ENCODE measurements around the gene SMCO4.
"Not testable (repeated sequence)": the region's sequence is repeated elsewhere in the genome, so short reads cannot be mapped to it uniquely, and the experiment has no call there.

Gene SMCO4, protein sequence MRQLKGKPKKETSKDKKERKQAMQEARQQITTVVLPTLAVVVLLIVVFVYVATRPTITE

DNA sequence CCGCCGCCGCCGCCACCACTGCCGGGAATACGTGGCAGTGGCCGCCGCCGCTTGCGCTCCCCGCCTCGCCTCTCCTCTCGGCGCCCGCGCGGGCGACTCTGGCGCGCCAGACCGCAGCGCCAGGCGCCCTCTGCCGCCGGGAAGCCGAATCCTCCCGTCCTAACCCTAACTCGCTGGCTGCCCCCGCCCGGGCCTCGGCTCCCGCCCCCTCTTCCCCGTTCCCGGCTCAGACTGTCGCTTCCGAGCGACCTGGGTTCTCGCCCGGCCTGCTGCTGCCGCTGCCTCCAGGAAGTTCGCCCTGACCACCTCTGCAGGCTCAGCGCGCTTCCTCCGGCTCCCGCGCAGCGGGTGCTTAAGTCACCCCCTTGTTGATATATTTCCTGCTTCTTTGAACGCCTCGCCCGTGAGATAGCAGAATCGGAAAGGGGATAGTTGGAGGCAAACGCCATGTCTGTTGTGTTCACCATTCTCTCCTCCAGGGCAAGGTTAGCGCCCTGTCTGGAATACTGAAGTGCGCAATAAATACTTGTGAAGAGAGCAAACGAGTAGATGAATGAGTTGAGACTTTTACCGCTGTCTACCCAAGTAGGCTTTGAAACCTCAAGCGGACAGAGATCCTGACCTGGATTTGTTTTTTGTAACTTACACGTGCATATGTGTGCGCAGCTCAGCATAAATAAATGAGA lies at the start of gene SMCO4:
Gene SMCO4 (minus strand): TSS at position 100 of the 686 bp plus-strand sequence. CDS start 64,202 bp downstream, outside the sequence.
- H3K27me3 ChIP-seq (ENCODE audit: control insufficient read depth, insufficient read depth, low read length) = no peaks in the 10 kb centered on the region
- H3K4me3 ChIP-seq (ENCODE audit: low read length) = peak within 1 kb of the TSS; percentile 81
- no peak within 1 kb of the TSS for H3K27ac ChIP-seq (ENCODE audit: low read length)
- no peaks in the 10 kb centered on the region for H3K9me3 ChIP-seq (ENCODE audit: control insufficient read depth, low read depth, low read length)
- H3K9ac ChIP-seq (ENCODE audit: low read length) = peak within 1 kb of the TSS; percentile 67
- H3K4me1 ChIP-seq (ENCODE audit: control insufficient read depth, low read depth, low read length) = peaks cover 34% of the 10 kb centered on the region
- no peaks in the 10 kb centered on the region for H3K36me3 ChIP-seq (ENCODE audit: control insufficient read depth, low read depth, low read length)

DNA sequence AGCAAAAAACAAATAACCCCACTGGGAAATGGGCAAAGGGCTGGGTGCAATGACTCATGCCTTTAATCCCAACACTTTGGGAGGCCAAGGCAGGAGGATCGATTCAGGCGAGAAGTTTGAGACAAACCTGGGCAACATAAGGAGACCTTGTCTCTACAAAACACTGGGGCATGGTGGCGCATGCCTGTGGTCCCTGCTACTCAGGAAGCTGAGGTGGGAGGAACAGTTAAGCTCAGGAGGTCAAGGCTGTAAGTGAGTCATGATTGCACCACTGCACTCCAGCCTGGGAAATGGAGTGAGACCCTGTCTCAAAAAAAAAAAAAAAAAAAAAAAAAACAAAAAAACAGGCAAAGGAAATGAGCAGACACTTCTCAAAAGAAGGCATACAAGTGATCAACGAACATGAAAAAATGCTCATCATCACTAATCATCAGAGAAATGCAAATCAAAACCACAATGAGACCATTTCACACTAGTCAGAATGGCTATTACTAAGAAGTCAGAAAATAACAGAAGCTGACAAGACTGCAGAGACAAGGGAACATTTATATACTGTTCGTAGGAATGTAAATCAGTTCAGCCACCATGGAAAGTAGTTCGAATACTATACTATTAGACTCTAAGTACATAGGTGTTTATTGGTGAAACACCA lies 48.2 kb upstream of the SMCO4 start:
- no peaks in the 10 kb centered on the region for H3K9me3 ChIP-seq (ENCODE audit: control insufficient read depth, low read depth, low read length)
- H3K4me1 ChIP-seq (ENCODE audit: control insufficient read depth, low read depth, low read length) = no peaks in the 10 kb centered on the region
- no peak overlapping the region for H3K27ac ChIP-seq (ENCODE audit: low read length)
- H3K27me3 ChIP-seq (ENCODE audit: control insufficient read depth, insufficient read depth, low read length) = no peaks in the 10 kb centered on the region
- no peak overlapping the region for H3K9ac ChIP-seq (ENCODE audit: low read length)
- no peak overlapping the region for H3K4me3 ChIP-seq (ENCODE audit: low read length)
- H3K36me3 ChIP-seq (ENCODE audit: control insufficient read depth, low read depth, low read length) = no peaks in the 10 kb centered on the region

DNA sequence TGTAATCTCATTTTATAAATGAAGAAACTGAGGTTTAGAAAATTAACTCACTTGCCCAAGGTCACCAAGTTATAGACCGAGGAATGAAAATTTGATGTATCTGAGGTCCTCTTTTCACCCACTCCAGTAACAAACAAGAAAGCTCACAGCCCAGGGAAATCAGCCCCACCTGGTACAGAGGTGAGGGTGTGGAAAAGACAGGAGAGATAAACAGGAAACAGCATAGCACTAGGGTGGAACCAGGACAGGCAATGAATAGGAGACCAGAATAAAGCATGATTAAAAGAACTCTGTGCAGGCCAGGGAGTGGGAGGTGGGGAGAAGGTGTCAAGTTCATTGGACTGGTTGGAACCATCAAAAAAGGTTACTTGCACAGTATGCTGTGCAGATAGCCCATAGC lies 46.2 kb upstream of the SMCO4 start:
- Histone ChIP-seq H3K36me3 (ENCODE audit: control insufficient read depth, low read depth, low read length) (no peaks in the 10 kb centered on the region), H3K9me3 (ENCODE audit: control insufficient read depth, low read depth, low read length) (no peaks in the 10 kb centered on the region), H3K4me3 (ENCODE audit: low read length) (no peak overlapping the region), H3K27ac (ENCODE audit: low read length) (no peak overlapping the region), H3K9ac (ENCODE audit: low read length) (no peak overlapping the region), H3K4me1 (ENCODE audit: control insufficient read depth, low read depth, low read length) (no peaks in the 10 kb centered on the region), H3K27me3 (ENCODE audit: control insufficient read depth, insufficient read depth, low read length) (no peaks in the 10 kb centered on the region)

DNA sequence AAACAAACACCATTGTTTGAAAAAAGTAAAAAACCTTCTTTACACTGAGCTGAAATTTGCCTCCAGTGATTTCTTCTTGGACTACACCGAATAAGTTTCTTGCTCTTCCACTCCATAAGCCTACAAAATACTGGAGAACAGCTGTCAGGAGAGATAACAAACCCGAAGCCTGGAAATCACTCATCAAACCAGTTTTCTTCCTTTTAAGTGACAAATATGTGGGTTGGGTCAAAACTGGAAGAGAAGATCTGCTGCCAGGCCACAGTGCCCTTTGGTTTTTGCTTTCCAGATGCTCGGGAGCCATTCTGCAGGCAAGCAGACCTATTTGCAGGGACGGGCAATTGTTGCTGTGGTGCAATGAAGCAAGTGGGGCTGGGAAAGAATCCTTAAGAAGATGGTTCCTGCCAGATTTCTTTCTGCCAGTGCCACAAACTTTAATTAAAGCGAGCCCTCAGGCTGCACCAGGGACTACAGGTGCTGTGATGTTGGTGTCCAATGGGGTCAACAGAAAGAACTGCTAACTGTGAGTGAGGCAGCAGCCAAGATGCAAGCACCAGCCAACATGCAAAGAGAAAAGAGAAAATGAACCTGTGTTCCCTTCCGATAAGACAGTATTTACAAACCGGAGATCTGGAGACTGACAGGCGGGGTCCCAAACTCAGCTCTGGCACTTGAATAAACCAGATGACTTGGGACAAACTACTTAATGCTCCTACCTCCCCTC lies 44.8 kb upstream of the SMCO4 start:
- Histone ChIP-seq H3K9me3 (ENCODE audit: control insufficient read depth, low read depth, low read length) (no peaks in the 10 kb centered on the region), H3K36me3 (ENCODE audit: control insufficient read depth, low read depth, low read length) (no peaks in the 10 kb centered on the region), H3K9ac (ENCODE audit: low read length) (no peak overlapping the region), H3K4me3 (ENCODE audit: low read length) (no peak overlapping the region), H3K4me1 (ENCODE audit: control insufficient read depth, low read depth, low read length) (no peaks in the 10 kb centered on the region), H3K27ac (ENCODE audit: low read length) (no peak overlapping the region), H3K27me3 (ENCODE audit: control insufficient read depth, insufficient read depth, low read length) (no peaks in the 10 kb centered on the region)

DNA sequence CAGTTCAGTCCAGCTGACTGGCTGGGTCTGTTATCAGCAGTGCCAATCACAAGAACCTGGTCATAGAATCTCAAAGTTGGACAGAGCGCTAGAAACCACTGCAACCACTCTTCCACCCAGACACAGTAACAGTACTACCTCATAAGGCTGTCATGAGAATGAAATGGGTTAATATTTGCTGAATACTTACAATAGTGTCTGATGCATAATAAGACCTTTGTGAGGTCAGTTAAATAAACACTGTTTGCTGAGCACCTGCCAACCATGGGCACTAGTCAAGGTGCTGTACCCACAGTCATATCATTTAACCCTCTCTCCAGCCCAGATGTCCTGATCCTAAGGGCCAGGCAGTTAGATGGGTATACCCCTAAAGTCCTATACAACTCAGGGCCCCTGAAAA lies 44.2 kb upstream of the SMCO4 start:
- not testable (repeated sequence) for H3K27ac ChIP-seq (ENCODE audit: low read length); H3K9ac ChIP-seq (ENCODE audit: low read length); H3K4me1 ChIP-seq (ENCODE audit: control insufficient read depth, low read depth, low read length); H3K36me3 ChIP-seq (ENCODE audit: control insufficient read depth, low read depth, low read length); H3K27me3 ChIP-seq (ENCODE audit: control insufficient read depth, insufficient read depth, low read length); H3K9me3 ChIP-seq (ENCODE audit: control insufficient read depth, low read depth, low read length); H3K4me3 ChIP-seq (ENCODE audit: low read length)

DNA sequence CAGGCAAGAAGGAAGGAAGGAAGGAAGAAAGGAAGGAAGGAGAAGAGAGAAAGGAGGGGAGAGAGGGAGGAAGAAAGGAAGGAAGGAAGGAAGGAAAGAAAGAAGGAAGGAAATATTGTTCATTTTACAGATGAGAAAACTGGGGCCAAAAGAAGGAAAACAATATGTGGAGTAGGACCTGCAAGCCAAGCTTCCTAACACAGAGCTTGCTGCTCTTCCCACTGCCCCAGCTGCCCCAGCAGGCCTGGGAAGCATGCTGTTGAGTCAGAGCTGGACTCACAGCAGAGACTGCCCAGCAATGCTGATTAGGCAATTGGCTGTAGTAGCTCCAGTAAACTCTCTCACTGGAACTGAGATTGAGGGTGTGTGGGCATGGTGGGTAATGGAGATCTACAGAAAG lies 42.6 kb upstream of the SMCO4 start:
- Histone ChIP-seq H3K9ac (ENCODE audit: low read length) (no peak overlapping the region), H3K36me3 (ENCODE audit: control insufficient read depth, low read depth, low read length) (no peaks in the 10 kb centered on the region), H3K27ac (ENCODE audit: low read length) (no peak overlapping the region), H3K27me3 (ENCODE audit: control insufficient read depth, insufficient read depth, low read length) (no peaks in the 10 kb centered on the region), H3K4me3 (ENCODE audit: low read length) (no peak overlapping the region), H3K4me1 (ENCODE audit: control insufficient read depth, low read depth, low read length) (no peaks in the 10 kb centered on the region), H3K9me3 (ENCODE audit: control insufficient read depth, low read depth, low read length) (no peaks in the 10 kb centered on the region)

DNA sequence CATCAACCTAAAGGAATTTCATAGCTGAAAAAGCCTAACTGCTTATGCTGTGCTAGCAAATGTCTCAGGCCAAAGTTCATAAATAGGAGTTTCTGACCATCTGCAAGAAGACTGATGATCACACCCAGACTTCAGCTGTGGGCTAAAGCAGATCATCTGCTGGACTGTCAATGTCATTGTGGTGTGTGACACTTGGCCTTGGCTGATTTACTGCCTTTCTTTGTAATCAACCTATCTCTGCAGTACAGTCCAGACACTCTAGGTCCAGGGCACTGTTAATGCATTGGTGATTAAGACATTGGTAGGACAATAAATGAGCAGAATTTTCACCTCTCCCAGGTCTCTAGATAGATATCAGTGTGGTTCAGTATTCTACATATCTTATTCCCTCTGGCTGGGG lies 40.3 kb upstream of the SMCO4 start:
- Histone ChIP-seq H3K9me3 (ENCODE audit: control insufficient read depth, low read depth, low read length) (no peaks in the 10 kb centered on the region), H3K4me1 (ENCODE audit: control insufficient read depth, low read depth, low read length) (no peaks in the 10 kb centered on the region), H3K36me3 (ENCODE audit: control insufficient read depth, low read depth, low read length) (no peaks in the 10 kb centered on the region), H3K27me3 (ENCODE audit: control insufficient read depth, insufficient read depth, low read length) (no peaks in the 10 kb centered on the region), H3K4me3 (ENCODE audit: low read length) (no peak overlapping the region), H3K27ac (ENCODE audit: low read length) (no peak overlapping the region), H3K9ac (ENCODE audit: low read length) (no peak overlapping the region)

DNA sequence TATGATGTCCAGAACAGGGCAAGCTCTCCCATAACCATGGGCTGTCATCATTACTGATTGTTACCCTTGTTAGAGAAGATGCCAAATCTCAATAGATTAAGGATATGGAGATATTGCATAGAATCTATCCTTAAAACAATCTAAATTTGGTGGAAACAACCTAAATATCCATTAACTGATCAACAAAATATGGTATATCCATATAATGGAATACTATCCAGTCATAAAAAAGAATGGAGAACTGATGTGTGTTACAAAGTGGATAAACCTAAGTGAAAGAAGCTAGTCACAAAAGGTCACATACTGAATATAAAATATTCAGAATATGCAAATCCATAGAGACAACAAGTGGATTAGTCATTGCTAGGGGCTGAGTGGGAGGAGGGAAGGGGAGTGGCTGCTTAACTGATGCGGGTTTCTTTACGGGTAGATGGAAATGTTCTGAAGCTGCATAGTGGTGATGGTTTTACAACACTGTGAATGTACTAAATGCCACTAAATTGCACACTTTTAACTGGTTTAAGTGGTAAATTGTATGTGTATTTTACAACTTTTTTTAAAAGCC lies 36.1 kb upstream of the SMCO4 start:
- Histone ChIP-seq H3K4me1 (ENCODE audit: control insufficient read depth, low read depth, low read length) (no peaks in the 10 kb centered on the region), H3K4me3 (ENCODE audit: low read length) (no peak overlapping the region), H3K27ac (ENCODE audit: low read length) (no peak overlapping the region), H3K9me3 (ENCODE audit: control insufficient read depth, low read depth, low read length) (no peaks in the 10 kb centered on the region), H3K9ac (ENCODE audit: low read length) (no peak overlapping the region), H3K27me3 (ENCODE audit: control insufficient read depth, insufficient read depth, low read length) (no peaks in the 10 kb centered on the region), H3K36me3 (ENCODE audit: control insufficient read depth, low read depth, low read length) (no peaks in the 10 kb centered on the region)

DNA sequence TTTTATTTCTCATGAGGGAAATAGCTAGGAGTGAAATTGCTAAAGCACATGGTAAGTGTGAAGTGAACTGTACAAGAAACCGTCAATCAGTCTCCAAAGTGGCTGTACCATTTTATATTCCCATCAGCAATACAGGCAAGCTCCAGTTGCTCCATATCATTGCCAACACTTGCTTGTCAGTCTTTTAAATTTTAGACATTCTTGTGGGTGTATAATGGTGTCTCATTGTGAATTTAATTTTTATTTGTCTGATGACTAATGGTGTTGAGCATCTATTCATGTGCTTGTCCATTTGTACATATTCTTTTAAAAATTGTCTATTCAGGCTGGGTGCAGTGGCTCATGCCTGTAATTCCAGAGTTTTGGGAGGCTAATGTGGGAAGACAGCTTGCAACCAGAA lies 34.1 kb upstream of the SMCO4 start:
- Histone ChIP-seq H3K4me1 (ENCODE audit: control insufficient read depth, low read depth, low read length) (no peaks in the 10 kb centered on the region), H3K4me3 (ENCODE audit: low read length) (no peak overlapping the region), H3K27me3 (ENCODE audit: control insufficient read depth, insufficient read depth, low read length) (no peaks in the 10 kb centered on the region), H3K9ac (ENCODE audit: low read length) (no peak overlapping the region), H3K36me3 (ENCODE audit: control insufficient read depth, low read depth, low read length) (no peaks in the 10 kb centered on the region), H3K27ac (ENCODE audit: low read length) (no peak overlapping the region), H3K9me3 (ENCODE audit: control insufficient read depth, low read depth, low read length) (no peaks in the 10 kb centered on the region)

DNA sequence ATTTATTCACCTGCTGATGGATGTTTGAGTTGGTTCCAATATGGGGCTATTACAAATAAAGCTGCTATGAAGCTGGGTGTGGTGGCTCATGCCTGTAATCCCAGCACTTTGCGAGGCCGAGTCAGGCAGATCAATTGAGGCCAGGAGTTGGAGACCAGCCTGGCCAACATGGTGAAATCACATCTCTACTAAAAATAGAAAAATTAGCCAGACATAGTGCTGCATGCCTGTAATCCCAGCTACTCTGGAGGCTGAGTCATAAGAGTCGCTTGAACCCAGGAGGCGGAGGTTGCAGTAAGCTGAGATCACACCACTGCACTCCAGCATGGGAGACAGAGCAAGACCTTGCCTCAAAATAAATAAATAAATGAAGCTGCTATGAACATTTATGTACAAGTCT lies 33.7 kb upstream of the SMCO4 start:
- H3K27ac ChIP-seq (ENCODE audit: low read length); H3K36me3 ChIP-seq (ENCODE audit: control insufficient read depth, low read depth, low read length); H3K4me1 ChIP-seq (ENCODE audit: control insufficient read depth, low read depth, low read length); H3K27me3 ChIP-seq (ENCODE audit: control insufficient read depth, insufficient read depth, low read length); H3K9ac ChIP-seq (ENCODE audit: low read length); H3K4me3 ChIP-seq (ENCODE audit: low read length); H3K9me3 ChIP-seq (ENCODE audit: control insufficient read depth, low read depth, low read length): not testable (repeated sequence)

DNA sequence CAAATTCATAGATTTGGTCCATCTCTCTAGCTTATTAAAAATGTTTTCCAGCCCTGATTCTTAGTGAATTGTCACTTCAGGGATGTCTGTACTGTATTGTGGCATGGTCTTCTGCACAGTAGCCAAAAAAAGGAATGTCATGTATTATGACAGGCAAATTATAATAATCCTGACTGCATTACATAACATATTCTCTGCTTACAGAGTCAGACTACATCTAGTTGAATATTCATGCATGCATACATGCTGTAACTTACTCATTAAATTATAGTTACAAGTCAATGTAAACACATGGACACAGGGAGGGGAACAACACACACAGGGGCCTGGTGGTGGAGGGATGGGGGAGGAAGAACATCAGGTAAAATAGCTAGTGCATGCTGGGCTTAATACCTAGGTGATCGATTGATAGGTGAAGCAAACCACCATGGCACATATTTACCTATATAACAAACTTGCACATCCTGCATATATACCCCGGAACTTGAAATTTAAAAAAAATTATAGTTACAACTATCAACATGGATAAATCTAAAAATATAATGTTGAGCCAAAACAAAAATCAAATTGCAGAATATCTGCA lies 31.5 kb upstream of the SMCO4 start:
- Histone ChIP-seq H3K36me3 (ENCODE audit: control insufficient read depth, low read depth, low read length) (no peaks in the 10 kb centered on the region), H3K4me1 (ENCODE audit: control insufficient read depth, low read depth, low read length) (no peaks in the 10 kb centered on the region), H3K9me3 (ENCODE audit: control insufficient read depth, low read depth, low read length) (no peaks in the 10 kb centered on the region), H3K27me3 (ENCODE audit: control insufficient read depth, insufficient read depth, low read length) (no peaks in the 10 kb centered on the region), H3K27ac (ENCODE audit: low read length) (no peak overlapping the region), H3K9ac (ENCODE audit: low read length) (no peak overlapping the region), H3K4me3 (ENCODE audit: low read length) (no peak overlapping the region)
